Measurements from ENCODE around the gene TREM2. TPM values are rescaled to one million over a fixed set of nuclear protein-coding genes. Genes with fewer than 3 reads are reported as not detected.

Gene TREM2
- polyA plus RNA-seq, 1 donor from 2014 or later, result not detected

GRCh38 chr6:41176189-41176588, 13.3 kb upstream of the TREM2 start:
- Histone ChIP-seq H3K9ac (ENCODE audit: low read length) (no peak overlapping the region), H3K36me3 (ENCODE audit: insufficient read depth, low read length) (no peaks in the 10 kb centered on the region), H3K4me2 (ENCODE audit: low read length) (no peak overlapping the region), H4K20me1 (ENCODE audit: insufficient read depth) (no peaks in the 10 kb centered on the region), H3K27ac (ENCODE audit: low read length) (no peak overlapping the region), H3K79me2 (replicated peaks; ENCODE audit: insufficient read depth, low read length) (no peaks in the 10 kb centered on the region), H3K9me3 (ENCODE audit: low read length) (no peaks in the 10 kb centered on the region), H3K4me3 (ENCODE audit: low read length) (no peak overlapping the region), H3K27me3 (ENCODE audit: insufficient read depth, low read depth, low read length) (no peaks in the 10 kb centered on the region), H3K9me2 (ENCODE audit: insufficient read depth, low read length) (no peaks in the 10 kb centered on the region), H2AFZ (ENCODE audit: low read depth, low read length) (no peak overlapping the region), H3F3A (ENCODE audit: insufficient read depth, low read length, poor library complexity, severe bottlenecking) (no peaks in the 10 kb centered on the region)
- TF ChIP-seq TAF1 (IDR thresholded peaks at IDR 0.05; ENCODE audit: low read depth) (no peak), CTCF (IDR thresholded peaks at IDR 0.05; ENCODE audit: poor library complexity, severe bottlenecking) (no peak), REST (IDR thresholded peaks at IDR 0.05; ENCODE audit: borderline replicate concordance) (no peak), EZH2 (IDR thresholded peaks at IDR 0.05; ENCODE audit: borderline replicate concordance, insufficient read depth, low read length, poor library complexity, severe bottlenecking) (no peak), EP300 (conservative IDR thresholded peaks at IDR 0.05; ENCODE audit: poor library complexity, severe bottlenecking) (no peak), MXI1 (conservative IDR thresholded peaks at IDR 0.05; ENCODE audit: poor library complexity, severe bottlenecking) (no peak), SMC3 (conservative IDR thresholded peaks at IDR 0.05; ENCODE audit: poor library complexity) (no peak), RAD21 (conservative IDR thresholded peaks at IDR 0.05) (no peak), POLR2AphosphoS5 (IDR thresholded peaks at IDR 0.05) (no peak)

- H3K9ac ChIP-seq (ENCODE audit: low read length), result no peak overlapping the region
- H4K20me1 ChIP-seq (ENCODE audit: insufficient read depth), result no peaks in the 10 kb centered on the region
- no peak overlapping the region for H3K4me3 ChIP-seq (ENCODE audit: low read length)
- H3K4me2 ChIP-seq (ENCODE audit: low read length), result no peak overlapping the region
- no peaks in the 10 kb centered on the region for H3K9me3 ChIP-seq (ENCODE audit: low read length)
- no peaks in the 10 kb centered on the region for H3K27me3 ChIP-seq (ENCODE audit: insufficient read depth, low read depth, low read length)
- H3F3A ChIP-seq (ENCODE audit: insufficient read depth, low read length, poor library complexity, severe bottlenecking), result no peaks in the 10 kb centered on the region
- H3K27ac ChIP-seq (ENCODE audit: low read length), result no peak overlapping the region
- H3K36me3 ChIP-seq (ENCODE audit: insufficient read depth, low read length), result no peaks in the 10 kb centered on the region
- H2AFZ ChIP-seq (ENCODE audit: low read depth, low read length), result no peak overlapping the region
- TF ChIP-seq REST (IDR thresholded peaks at IDR 0.05; ENCODE audit: borderline replicate concordance) (no peak), CTCF (IDR thresholded peaks at IDR 0.05; ENCODE audit: poor library complexity, severe bottlenecking) (no peak)
- no peaks in the 10 kb centered on the region for H3K79me2 ChIP-seq (replicated peaks; ENCODE audit: insufficient read depth, low read length)
- no peaks in the 10 kb centered on the region for H3K9me2 ChIP-seq (ENCODE audit: insufficient read depth, low read length)
Observed at GRCh38 chr6:41175084-41175483, 12.2 kb upstream of the TREM2 start.
